Epithelial cell of prostate (primary cell): ENCODE measurements around the gene LRRC61.
"Not testable (repeated sequence)": the region's sequence is repeated elsewhere in the genome, so short reads cannot be mapped to it uniquely, and the experiment has no call there.

Source experiments
- DNase-seq: peaks from one replicate; pipeline ENCODE4 v3.0.0-alpha.2; 2011; ENCODE audit warnings: low read depth, low spot score
- H3K27ac ChIP-seq: fragments of 450-650 bp; 2 replicates; pipeline ENCODE4 v1.5.1; 2017; ENCODE audit warnings: mild to moderate bottlenecking

LRRC61 gene

DNA sequence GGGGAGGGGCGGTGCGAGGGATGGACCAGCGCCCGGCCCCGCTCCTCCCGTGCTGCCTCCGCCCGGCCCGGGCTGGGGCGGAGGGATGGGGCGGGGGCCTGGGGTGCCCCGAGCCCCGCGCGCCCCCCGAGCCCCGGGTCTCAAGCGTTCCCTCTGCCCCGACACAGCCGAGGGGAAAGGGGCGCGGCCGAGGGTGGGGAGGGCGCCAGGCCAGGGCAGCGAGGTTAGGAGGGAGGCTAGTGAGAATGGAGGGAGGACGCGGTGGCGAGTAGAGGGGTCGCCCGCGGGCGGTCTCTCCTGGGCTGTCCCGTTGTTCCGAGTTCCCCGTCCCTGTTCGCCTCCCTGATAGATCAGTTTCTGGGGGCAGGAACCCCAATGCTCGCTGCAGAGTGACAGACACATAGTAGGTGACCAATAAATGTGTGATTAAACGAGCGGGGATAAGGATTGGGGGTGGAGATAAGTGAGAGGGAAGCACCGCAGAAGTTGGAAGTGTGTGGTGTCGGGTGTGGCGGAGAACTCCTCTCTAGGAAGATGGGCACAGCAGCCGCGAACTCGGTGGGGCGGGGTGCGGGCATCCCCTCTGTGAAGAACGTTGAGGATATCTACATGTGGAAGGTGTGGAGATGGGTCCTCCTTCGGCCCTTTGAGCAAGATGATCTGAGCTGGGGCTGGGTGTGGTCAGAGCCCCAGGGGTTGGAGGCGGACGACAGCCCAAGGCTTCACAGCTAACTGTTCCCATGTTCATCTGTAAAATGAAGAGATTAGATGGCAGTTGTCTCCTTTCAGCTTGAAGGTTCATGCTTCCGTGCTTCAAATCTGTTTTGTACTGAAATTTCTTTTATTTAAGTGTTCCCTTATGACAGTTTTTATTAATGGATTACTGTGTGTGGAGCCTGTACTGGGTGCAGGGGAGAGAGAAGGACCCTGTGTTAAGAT, 56.6 kb downstream of the LRRC61 start:
- peak overlapping the region; percentile 26 for H3K27ac ChIP-seq
- no peak for DNase-seq

- no peak for DNase-seq
- H3K27ac ChIP-seq, result no peak overlapping the region
These were observed 57.3 kb downstream of the LRRC61 start for GRCh38 chr7:150380463-150380862.

DNA sequence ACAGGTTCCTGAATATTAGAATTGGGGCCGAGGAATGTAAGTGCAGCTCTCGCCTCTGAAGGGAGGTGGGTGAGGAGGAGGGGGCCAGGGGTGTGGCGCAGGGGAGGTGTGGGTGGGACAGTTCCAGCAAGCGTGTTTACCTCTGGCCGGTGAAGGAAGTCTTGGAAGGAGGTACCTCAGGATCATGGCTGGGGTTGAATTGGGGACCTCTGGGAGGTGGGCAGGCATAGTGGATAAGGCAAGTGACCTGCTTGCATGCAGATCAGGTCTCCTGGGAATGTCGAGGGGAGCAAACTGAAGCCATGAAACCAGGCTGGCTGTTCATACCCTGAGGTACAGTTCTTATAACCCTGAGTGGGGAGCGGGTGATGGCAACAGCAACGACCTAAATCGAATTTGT, 57.9 kb downstream of the LRRC61 start:
- no peak for DNase-seq
- H3K27ac ChIP-seq, result no peak overlapping the region

DNA sequence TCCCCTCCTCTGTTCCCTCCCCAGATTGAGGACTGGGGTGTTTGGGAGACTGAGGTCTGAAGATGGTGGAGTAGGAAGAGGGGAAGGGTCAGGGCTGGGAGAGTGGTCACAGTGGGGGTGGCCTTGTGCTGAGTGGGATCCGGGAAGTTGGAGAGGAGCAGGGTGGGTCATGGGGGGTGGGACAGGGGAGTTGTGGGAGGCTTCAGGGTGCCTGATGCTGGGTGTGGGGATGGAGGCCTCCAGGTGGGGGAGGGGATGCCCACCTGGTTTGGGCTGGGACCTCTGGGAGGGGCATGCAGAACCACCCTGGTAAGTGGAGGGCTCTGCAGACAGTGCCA, 58.6 kb downstream of the LRRC61 start:
- DNase-seq, result no peak

GRCh38 chr7:150382123-150382843, 59.1 kb downstream of the LRRC61 start:
- H3K27ac ChIP-seq, result no peak overlapping the region
- no peak for DNase-seq

More for the DNA sequence above, 58.6 kb downstream of the LRRC61 start:
- H3K27ac ChIP-seq, result no peak overlapping the region

- no peak overlapping the region for H3K27ac ChIP-seq
- no peak for DNase-seq
These were observed 59.7 kb downstream of the LRRC61 start for GRCh38 chr7:150382844-150383225.

DNA sequence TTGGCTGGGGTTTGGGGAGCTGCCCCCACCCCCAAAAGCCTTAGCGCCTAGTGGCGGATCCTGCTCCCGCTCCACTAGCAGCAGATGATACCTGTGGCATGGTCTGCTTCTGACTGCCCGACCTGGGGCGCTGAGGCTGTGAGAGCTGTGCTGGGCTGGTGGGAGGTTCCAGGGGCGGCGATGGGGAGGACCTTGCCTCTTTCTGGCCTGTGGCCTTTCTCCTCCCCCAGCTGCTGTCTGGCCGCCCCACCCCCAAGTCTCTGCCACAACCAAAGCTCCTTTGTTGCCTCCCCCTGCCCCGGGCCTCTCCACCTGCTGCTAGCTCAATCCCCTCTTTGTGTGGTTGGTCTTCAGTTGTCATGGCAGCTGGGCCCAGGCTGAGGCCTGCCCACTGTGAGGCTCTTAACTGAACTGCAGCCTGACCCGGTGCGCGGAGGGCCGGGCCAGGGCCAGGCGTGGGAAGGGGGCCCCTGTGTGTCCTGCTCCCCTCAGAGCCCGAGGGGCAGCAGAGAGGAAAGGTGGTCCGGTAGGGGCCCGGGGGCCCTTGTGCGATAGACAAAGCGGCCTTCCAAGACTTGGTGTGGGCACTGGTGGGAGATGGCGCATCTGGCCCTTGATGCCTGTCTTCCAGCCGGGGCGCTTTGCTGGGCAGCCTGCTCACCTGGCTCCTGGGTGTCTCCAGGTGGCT, 60.7 kb downstream of the LRRC61 start:
- H3K27ac ChIP-seq, result no peak overlapping the region

GRCh38 chr7:150384406-150385301, 61.5 kb downstream of the LRRC61 start:
- no peak overlapping the region for H3K27ac ChIP-seq
- no peak for DNase-seq

More for the DNA sequence above, 60.7 kb downstream of the LRRC61 start:
- DNase-seq, result no peak

- DNase-seq, result no peak
- H3K27ac ChIP-seq, result no peak overlapping the region
These were observed 62.2 kb downstream of the LRRC61 start for GRCh38 chr7:150385302-150385723.

- not testable (repeated sequence) for H3K27ac ChIP-seq, DNase-seq
These were observed 62.7 kb downstream of the LRRC61 start for GRCh38 chr7:150385884-150386283.
